GM12891 (cell line): ENCODE data around the gene FAM83G.

Source experiments
- POLR2A ChIP-seq: IDR thresholded peaks from 2 replicates; pipeline ENCODE4 v1.6.1; 2011; ENCODE audit warnings: low read depth, low read length, control low read depth
- SPI1 ChIP-seq: IDR thresholded peaks from 2 replicates; pipeline ENCODE4 v1.6.1; 2011; ENCODE audit warnings: low read depth, low read length, control low read depth

DNA sequence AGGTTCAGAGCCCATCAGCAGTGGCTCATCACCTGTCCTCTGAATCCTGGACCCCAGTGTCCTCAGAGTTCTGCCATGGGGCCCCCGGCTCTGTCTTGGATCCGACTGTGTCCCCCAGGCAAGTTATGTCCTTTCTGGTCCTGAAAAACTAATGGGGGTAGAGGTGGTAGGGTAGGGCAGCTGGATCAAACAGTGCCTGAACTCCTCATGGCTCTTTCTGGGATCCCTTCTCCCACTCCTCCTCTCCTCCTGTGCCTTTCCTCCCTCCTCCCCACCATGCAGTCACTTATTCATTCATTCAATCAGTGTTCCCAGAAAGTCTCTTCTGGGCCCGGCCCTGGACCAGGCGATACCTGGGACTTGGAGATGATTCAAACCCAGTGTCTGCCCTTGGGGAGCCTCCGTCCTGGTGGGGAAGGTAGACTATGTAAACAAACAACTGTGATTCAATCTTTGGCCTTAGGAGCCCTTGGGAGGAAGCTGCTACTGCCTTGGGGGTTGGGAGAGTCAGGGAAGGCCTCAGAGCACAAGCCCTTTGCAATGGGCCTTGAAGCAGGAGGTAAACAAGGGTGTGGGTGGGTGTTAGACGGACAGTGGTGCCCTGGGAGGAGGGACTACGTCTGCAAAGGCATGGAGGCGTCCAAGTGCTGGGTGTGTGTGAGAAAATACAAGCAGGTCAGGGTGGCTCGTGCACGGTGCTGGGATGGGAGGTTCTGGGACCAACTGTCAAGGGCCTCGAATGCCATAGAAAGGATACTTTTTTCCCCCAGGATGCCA, 6.4 kb upstream of the FAM83G start:
- TF ChIP-seq SPI1: no peak
- no peak for TF ChIP-seq POLR2A
